Activated CD4-positive, CD25-positive, alpha-beta regulatory T cell treated with anti-CD3 and anti-CD28 coated beads, Interleukin-2, amount 50 U/mL, for 24 hours (primary cell): ENCODE results near the gene ELF4.

Experiments used
- ATAC-seq, 2 donors: fragments of 150-1000 bp; cut with Tn5 transposase; one replicate each; pipeline ENCODE4 v1.10.0; 2021; ENCODE audit warnings: mild to moderate bottlenecking in 1 of 2, moderate library complexity in 1 of 2

ELF4 gene

DNA sequence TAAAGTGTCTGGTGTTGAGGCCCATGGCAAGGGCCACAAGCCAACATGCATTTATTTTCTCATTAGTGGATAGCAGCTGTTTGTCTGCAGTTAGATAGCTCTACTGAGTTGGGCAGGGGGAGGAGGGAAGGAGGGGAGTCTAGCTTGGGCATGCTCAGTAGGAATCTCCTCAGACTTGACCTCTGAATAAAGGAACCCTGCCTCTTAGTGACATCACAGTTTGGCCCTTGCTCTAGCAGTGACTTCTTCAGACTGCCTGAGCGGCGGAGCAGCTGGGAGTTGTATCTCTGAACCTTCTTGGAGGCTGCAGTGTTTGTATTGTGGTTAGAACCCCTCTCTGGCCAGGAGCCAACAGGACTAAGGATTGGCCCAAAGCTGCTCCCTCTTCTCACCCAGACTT, 70.5 kb downstream of the ELF4 start:
- ATAC-seq, result no peak

DNA sequence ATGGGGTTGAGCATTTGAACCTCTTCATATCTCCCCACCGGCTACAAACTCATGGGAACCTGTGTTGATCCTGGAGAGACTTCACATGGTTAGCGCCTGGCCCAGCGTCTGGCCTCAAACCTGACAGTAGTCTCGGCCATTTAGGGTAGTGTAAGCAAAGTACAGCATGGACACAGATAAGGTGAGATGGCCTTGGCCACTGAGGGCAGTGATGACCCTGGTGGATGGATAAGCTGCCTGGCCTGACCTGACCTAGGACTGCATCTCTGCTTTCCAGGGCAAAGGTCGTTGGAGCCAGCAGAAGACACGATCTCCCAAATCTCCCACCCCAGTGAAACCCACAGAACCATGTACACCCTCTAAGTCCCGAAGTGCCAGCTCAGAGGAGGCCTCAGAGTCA, 76.1 kb downstream of the ELF4 start:
- no peak for ATAC-seq

DNA sequence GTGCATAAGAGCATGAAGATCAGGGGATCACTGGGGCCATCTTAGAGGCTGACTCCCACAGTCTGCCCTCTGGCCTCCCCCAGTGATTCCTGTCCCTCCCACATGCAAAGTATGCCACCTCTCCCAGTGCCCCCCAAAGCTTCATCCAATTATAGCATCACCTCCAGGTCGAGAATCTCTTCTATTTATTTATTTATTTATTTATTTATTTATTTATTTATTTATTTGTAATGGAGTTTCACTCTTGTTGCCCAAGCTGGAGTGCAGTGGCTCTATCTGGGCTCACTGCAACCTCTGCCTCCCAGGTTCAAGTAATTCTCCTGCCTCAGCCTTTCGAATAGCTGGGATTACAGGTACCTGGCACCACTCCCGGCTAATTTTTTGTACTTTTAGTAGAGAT, 77.7 kb downstream of the ELF4 start:
- ATAC-seq, result no peak

DNA sequence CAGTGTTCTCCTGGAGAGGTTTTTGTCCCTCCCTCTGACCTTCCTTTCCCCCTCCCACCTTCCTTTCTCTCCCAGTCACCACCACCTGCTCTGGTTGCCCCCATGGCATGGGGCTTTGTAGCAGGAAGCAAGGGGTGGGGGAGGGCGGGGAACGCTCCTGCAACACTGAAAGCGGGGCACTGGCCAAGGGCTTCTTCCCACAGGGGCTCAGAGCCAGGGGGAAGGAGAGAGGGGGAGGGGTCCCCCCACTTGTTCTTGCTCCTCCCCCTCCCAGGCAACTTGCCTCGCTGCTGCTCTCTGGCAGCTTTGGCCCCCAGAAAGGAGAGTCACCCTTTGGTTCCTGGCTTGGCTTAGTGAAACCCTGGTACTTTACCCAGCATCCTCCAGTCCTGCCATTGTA, 79.5 kb downstream of the ELF4 start:
- no peak for ATAC-seq

DNA sequence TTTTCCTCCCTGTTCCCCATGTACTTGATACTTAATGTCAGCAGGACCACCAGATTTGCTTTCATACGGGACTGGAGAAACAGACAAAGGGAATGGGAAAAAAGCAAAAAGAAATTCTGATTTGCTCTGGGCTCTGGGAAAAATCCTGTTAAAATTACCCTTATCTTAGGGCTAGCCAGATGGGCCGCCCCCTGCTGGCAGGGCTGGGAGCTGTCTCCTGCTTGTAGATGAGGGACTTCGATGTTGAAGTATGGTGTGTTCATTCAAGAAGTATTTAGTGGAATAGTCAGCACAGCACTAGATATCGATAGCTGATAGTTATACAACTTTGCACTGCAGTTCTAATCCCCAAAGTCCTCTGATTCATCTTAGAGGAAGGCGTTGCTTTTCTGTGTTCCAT, 82.1 kb downstream of the ELF4 start:
- ATAC-seq, result no peak

DNA sequence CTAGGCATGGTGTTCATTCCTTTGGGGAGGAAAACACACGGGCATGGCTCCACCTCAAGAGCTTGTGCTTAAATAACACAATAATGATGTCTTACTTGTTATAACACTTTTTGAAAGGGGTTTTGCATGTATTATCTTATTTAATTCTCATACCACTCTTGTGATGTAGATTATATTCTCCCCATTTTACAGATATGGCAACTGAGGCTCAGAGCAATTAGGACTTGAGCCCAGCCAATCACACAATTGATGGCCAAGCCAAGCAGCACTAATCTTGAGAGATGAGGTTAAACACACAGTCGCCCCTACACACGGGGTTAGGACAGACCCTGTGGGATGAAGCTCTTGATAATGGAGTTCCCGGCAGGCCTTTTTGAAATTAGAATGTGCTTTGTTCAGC, 82.7 kb downstream of the ELF4 start:
- ATAC-seq, result no peak

DNA sequence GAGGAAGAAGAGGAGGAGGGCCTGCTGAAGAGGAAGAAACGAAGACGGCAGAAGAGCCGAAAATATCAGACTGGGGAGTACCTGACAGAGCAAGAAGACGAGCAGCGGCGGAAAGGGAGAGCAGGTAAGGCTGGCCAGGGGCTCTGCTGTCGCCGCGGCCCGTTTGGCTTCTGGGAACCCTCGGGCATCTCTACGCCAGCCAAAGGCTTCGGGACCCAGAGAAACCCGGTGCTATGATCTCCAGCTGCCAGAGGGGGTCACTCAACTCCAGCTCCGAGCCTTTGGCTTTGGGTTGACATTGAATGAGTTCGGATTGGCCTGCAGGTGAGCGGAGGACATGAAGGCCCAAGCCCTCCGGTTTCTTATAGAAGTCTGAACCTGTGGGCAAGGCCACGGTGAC, 85.0 kb downstream of the ELF4 start:
- ATAC-seq, result no peak

DNA sequence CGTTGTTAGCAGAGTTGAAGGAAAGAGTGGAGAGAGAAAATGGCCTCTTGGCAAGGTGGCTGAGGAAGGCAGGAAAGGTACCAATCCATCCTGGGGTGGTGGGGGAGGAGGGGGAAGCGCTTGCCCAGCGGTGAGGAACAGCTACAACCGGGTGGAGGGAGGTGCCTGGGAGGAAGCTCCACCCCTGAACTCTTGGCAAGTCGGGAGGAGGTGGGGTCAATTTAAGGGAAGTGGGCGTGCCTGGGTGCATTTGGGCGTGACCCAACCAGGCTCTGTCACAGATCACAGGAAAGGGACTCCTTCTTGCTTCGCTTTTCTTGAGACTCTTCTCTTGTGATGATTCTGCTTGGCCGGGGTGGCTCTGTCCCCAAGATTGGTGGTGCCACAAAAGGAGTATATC, 86.2 kb downstream of the ELF4 start:
- ATAC-seq, result peak; percentile 95 to 99

DNA sequence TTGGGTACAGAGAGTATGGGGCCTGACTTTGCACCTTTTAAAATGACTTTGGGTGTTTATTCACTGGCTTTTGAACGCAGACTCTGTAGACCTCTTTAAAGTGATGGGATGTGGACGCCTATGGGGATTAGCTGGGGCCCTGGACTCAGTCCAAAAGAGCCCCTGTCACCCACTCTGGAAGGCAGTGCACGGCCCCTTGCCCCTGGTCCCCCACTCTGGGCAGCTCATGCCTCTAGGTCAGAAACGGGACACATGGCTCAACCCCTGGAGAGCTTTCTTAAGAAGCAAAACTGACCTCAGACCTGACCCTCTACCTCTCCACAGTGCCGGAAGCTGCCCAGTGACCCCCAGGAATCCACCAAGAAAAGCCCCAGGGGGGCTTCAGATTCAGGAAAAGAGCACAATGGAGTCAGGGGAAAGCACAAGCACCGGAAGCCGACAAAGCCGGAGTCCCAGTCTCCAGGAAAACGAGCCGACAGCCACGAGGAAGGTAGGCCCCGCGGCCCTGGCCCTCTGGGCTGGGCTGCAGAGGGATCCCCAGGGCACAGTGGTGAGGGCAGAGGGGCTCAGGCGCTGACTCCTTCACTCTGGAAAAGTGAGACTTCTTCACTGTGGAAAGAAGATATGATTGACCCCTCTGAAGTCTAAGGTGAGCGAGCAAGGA, 89.5 kb downstream of the ELF4 start:
- no peak for ATAC-seq

DNA sequence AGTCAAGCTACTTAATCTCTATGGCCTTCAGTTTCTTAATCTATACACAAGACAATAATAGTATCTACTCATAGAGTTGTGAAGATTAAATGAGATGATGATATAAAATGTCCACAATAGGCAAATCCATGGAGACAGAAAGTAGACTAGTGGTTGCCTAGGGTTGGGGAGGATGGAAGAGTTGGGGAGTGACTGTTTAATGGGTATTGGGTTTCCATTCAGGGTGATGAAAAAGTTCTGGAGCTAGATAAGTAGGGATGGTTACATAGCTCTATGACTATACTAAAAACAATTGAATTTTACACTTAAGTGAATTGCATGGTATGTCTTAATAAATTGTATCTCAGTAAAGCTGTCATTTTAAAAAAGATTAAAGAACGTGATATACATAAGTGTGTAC, 92.2 kb downstream of the ELF4 start:
- no peak for ATAC-seq

DNA sequence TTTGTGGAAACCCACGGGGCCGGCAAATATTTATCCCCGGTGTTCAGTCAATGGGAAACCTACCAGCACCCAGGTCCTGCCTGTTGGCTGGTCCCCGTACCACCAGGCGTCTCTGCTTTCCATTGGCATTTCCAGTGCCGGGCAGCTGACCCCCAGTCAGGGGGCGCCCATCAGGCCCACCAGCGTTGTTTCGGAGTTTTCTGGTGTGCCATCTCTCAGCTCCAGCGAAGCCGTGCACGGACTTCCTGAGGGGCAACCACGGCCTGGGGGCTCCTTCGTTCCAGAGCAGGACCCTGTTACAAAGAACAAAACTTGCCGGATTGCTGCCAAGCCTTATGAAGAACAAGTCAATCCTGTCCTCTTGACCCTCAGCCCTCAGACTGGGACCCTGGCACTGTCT, 95.1 kb downstream of the ELF4 start:
- ATAC-seq, result no peak
